OCI-LY3 (cell line): ENCODE data around the gene ZEB2.

ENCODE experiments used
- H2AFZ ChIP-seq: fragments of 200-600, 300-600 bp; shearing (Covaris generic); 2 replicates; pipeline ENCODE4 v1.6.0; 2014; ENCODE audit warnings: antibody characterized with exemption, low read depth, low read length
- H3K27ac ChIP-seq: fragments of 200-600, 300-600 bp; sonication (generic); 2 replicates; pipeline ENCODE4 v1.5.1; 2014; ENCODE audit warnings: mild to moderate bottlenecking, low read length, moderate library complexity, mixed read lengths
- H3K27me3 ChIP-seq: fragments of 200-600, 300-600 bp; sonication (generic); 2 replicates; pipeline ENCODE4 v1.6.1; 2014; ENCODE audit warnings: low read depth, low read length, mixed read lengths
- H3K36me3 ChIP-seq: fragments of 200-600, 300-600 bp; sonication (generic); replicated peaks from 2 replicates; pipeline ENCODE3; 2014; ENCODE audit warnings: low read depth, low read length, mixed read lengths
- H3K4me1 ChIP-seq: fragments of 300-600, 200-600 bp; sonication (generic); 2 replicates; pipeline ENCODE4 v1.6.1; 2014; ENCODE audit warnings: low read length, mixed read lengths
- H3K4me2 ChIP-seq: fragments of 200-600, 300-600 bp; sonication (generic); 2 replicates; pipeline ENCODE4 v1.6.1; 2014; ENCODE audit warnings: low read length, mixed read lengths
- H3K4me3 ChIP-seq: fragments of 300-600, 200-600 bp; sonication (generic); 2 replicates; pipeline ENCODE4 v1.5.1; 2014; ENCODE audit warnings: antibody characterized with exemption, mild to moderate bottlenecking, low read length, moderate library complexity
- H3K79me2 ChIP-seq: fragments of 300-600, 200-600 bp; shearing (Covaris generic); 2 replicates; pipeline ENCODE4 v1.6.1; 2014; ENCODE audit warnings: mild to moderate bottlenecking, low read length, mixed read lengths
- H3K9ac ChIP-seq: fragments of 300-600, 200-600 bp; shearing (Covaris generic); 2 replicates; pipeline ENCODE4 v1.6.0; 2014; ENCODE audit warnings: mild to moderate bottlenecking, low read length, moderate library complexity
- H3K9me3 ChIP-seq: fragments of 200-600, 300-600 bp; shearing (Covaris generic); 2 replicates; pipeline ENCODE4 v1.6.1; 2014; ENCODE audit warnings: low read length, mixed read lengths; ENCODE audit not compliant: insufficient read depth
- H4K20me1 ChIP-seq: fragments of 200-600, 300-600 bp; sonication (generic); 2 replicates; pipeline ENCODE4 v1.6.1; 2016; ENCODE audit warnings: low read length, mixed read lengths; ENCODE audit not compliant: insufficient read depth
- CTCF ChIP-seq: fragments of 200-600, 300-600 bp; sonication (generic); IDR thresholded peaks from 2 replicates; pipeline ENCODE4 v1.5.1; 2014; ENCODE audit warnings: antibody characterized with exemption, low read length, low read depth
- EZH2phosphoT487 ChIP-seq: fragments of 200-600 bp; shearing (Covaris generic); IDR thresholded peaks from 2 replicates; pipeline ENCODE4 v1.6.1; 2018; ENCODE audit warnings: antibody characterized with exemption, mixed run types, low read depth

Gene ZEB2

DNA sequence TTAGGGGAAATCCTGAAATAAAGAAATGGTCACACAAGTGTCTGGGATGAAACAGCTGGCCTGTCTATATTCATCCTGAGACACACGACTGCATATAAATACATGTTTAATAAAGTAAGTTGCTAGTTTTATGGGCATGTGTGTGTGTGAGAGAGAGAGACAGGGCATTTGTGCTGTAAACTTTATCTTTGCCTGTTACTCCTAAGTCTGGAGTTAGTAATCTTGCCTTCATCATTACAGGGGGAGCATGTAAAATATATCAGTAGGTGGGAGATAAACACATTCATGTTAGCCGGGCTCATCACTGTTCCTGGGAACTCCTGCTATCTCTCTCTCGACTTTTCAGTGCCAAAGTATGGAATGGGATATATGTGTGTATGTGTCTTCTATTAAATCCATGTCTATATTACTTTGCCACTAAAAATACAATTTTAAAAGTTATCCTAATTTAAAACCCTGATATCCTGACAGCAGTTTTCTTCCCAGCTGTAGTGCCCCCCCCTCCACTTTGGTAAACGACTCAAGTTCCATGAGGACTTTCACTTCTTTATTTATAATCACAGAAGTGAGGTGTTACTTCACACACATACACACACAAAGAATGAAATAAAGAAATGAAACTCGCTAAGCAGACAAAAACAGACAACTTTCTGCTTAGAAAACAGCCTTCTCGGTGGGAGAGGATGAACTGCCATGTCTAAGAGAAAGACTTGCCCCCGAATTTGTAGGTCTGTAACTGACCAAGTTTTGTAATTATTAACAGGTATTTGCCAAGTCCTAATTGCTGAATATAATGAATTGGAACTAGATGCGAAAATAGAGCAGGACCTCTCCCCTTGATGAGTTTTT lies 947 bp downstream of the ZEB2 start:
- no peaks in the 10 kb centered on the region for H3K9me3 ChIP-seq
- no peaks in the 10 kb centered on the region for H3K36me3 ChIP-seq
- TF ChIP-seq EZH2phosphoT487 (peak; percentile 60; the same call in 1 of the 2 replicates), CTCF (no peak)
- H3K4me3 ChIP-seq = peak overlapping the region; percentile 85
- peaks cover 26% of the 10 kb centered on the region for H3K79me2 ChIP-seq
- H4K20me1 ChIP-seq = no peaks in the 10 kb centered on the region
- H3K4me2 ChIP-seq = peak overlapping the region; percentile 100
- no peak overlapping the region for H2AFZ ChIP-seq
- H3K27ac ChIP-seq = peak overlapping the region; percentile 75
- peaks cover 39% of the 10 kb centered on the region for H3K27me3 ChIP-seq
- H3K4me1 ChIP-seq = peaks cover 49% of the 10 kb centered on the region
- peak overlapping the region; percentile 92 for H3K9ac ChIP-seq

DNA sequence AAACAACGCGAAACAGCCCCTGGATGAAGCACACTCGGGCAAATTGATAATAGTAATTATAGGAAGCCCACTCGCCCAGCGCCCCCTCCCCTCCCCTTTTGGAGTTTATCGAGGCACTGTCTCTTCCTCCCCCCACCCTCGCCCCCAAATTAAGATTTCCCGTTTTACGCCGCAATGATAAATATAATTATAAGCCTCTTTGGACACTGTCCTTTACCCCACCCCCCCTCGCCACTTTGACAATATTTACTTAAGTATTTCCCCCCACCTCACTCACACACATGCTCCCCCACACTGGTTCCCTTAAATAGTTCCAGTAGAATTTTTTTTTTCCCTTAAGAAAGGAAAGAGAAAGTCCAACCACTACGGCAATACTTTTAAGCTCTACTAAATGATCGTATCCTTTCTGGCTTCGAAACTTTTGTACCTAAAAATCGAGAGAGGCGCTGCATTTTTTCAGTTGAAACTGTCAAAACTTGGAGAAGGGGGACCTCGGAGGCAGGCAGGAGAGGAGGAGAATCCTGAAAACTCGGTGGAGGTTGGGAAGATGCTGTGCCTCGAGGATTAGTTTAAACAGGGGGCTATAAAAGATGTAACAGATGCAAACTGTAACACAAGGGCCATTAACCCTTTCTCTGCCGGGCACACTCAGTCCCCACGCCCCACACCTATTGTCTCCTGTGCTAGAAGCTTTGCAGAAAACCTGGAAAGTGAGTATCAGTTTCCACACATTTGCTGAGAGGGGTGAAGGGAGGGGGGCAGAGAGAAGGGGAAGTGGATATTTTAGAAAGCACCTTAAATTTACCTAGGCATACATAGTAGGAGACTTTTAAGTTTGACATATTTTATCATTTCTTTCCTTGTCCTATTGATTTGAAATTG lies 1.8 kb downstream of the ZEB2 start:
- no peaks in the 10 kb centered on the region for H4K20me1 ChIP-seq
- H2AFZ ChIP-seq = 0 out of 2 replicates have a peak overlapping the region, but pooled peaks have one; percentile 25
- H3K9me3 ChIP-seq = no peaks in the 10 kb centered on the region
- H3K79me2 ChIP-seq = peaks cover 34% of the 10 kb centered on the region
- peak overlapping the region; percentile 92 for H3K9ac ChIP-seq
- peak overlapping the region; percentile 100 for H3K4me2 ChIP-seq
- peaks cover 56% of the 10 kb centered on the region for H3K4me1 ChIP-seq
- peaks cover 43% of the 10 kb centered on the region for H3K27me3 ChIP-seq
- TF ChIP-seq CTCF = no peak
- no peak for TF ChIP-seq EZH2phosphoT487
- H3K4me3 ChIP-seq = peak overlapping the region; percentile 85
- H3K27ac ChIP-seq = peak overlapping the region; percentile 75
- H3K36me3 ChIP-seq = no peaks in the 10 kb centered on the region

DNA sequence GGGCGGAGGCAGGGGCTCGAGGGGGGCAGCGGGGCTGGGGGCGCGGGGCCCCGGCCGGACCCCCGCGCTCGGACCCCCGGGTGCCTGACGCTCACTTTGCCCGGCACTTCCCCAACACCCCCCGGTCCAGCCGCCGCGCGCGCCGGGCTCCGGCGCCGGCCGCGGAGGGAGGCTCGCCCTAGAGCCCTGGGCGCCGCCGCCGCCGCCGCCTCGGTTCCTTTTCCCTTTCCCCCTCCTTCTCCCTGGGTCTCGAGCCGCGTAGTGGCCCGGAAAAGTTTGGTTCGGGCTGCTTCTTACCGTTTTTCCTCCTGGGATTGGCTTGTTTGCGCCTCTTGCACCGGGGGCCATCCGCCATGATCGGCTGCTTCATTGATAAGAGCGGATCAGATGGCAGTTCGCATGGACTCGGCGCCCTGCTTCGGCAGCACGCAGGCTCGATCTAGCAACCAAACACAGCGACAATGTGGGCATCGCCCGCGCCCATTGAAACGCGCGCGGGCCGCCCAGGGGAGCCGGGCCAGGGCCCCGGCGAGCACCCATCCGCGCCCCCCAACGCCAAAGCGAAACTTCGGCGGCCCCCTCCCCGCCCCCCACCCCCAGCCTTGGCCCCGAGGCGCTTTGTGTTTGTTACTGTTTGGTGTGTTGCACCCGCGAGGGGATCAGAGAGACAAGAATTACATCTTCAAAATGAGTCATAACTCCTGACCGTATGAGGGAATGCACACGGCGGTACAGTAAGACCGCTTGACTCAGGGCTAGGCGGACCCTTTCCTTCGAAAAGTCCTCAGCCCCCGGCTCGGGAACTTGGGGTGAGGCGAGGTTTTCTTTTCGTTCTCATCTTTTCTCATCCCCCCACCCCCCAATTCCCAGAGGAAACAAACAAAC lies 2.7 kb downstream of the ZEB2 start:
- H3K27ac ChIP-seq = peak overlapping the region; percentile 75
- TF ChIP-seq EZH2phosphoT487 = no peak
- no peak for TF ChIP-seq CTCF
- peaks cover 4% of the 10 kb centered on the region for H3K36me3 ChIP-seq
- H3K79me2 ChIP-seq = peaks cover 43% of the 10 kb centered on the region
- H3K9ac ChIP-seq = peak overlapping the region; percentile 92
- H4K20me1 ChIP-seq = peaks cover 6% of the 10 kb centered on the region; the same call in 1 of the 2 replicates
- peak overlapping the region; percentile 85 for H3K4me3 ChIP-seq
- peaks cover 43% of the 10 kb centered on the region for H3K27me3 ChIP-seq
- H2AFZ ChIP-seq = 0 out of 2 replicates have a peak overlapping the region, but pooled peaks have one; percentile 25
- peaks cover 59% of the 10 kb centered on the region for H3K4me1 ChIP-seq
- peak overlapping the region; percentile 100 for H3K4me2 ChIP-seq
- no peaks in the 10 kb centered on the region for H3K9me3 ChIP-seq
